ENCODE measurements around the gene ZNF792.
"Not testable (repeated sequence)": the region's sequence is repeated elsewhere in the genome, so short reads cannot be mapped to it uniquely, and the experiment has no call there.

Gene ZNF792

GRCh38 chr19:34970185-34970780 is 6.3 kb upstream of the ZNF792 start:
- not testable (repeated sequence) for DNase-seq

GRCh38 chr19:34969721-34970120 is 5.7 kb upstream of the ZNF792 start:
- DNase-seq = no peak

DNA sequence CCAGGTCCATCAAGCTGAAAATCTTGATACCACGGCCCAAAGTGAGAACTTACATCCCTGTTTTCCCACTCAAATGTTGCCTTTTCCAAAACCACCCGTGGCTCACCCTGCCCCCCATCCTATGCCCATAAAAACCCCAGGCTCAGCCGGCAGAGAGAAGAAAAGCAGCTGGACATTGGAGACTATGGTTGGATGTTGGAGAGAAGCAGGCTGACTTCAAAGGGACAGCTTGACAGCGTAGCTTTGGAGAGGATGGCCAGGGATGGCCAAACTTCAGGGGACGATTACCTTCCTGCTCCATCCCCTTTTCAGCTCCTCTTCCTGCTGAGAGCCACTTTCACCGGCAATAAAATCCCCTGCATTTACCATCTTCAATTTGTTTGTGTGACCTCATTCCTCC is 3.5 kb upstream of the ZNF792 start:
- no peak for DNase-seq

DNA sequence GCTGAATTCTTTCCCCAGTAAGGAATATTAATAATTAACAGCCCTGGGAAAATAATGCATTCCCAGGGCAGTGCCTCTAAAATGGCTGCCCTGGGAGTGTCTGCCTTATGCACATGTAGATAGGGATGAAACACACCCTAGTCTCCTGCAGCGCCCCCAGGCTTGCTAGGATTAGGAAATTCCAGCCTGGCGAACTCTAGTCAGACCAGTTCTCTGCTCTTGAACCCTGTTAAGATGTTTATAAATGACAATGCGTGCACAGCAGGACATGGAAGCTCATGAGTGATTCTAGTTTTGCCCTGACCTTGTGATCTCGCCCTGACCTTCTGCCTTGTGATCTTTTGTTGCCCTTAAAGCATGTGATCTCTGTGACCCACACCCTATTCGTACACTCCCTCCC is 1.5 kb upstream of the ZNF792 start:
- DNase-seq = not testable (repeated sequence)

- DNase-seq = no peak
Observed at GRCh38 chr19:34964598-34964997, 569 bp upstream of the ZNF792 start.

DNA sequence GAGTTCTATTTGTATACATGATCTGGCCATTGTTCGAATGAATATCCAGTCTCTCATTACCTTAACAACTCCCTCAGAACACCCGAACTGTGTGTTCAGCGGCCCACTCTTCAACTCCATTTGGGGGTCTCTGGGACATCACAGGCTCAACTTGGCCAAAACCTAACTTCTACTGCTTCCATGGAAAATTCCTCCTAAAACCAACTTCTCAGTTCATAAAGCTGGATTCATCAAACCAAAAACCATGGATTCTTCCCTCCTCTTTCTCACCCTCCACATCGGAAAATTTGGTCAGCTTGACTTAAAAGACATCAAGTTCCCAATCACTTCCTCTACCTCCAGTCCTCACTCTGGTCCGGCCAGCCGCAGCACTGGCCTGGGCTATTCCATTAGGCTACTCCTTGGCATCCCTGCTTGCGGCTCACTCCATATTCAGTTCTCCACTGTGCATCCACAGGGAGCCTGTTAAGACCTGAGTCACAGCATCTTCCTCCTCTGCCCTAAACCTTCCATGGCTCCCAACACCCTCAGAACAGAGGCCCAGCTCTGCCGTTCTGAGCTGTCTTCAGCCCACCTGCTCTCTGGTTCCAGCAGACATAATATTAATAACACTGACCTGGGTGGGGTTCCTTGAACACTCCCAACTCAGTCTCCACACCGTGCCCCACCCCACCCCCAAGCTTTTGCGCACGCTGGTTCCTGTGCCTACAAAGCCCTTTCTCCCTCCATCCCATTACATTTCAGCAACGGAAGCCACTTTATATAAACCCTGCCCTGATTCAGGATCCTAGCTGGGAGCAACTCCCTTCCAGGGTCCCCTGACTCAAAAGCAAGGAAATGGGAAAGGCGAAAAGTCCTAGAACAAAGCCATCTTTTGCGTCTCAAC is 1.1 kb downstream of the ZNF792 start:
- DNase-seq = no peak

DNA sequence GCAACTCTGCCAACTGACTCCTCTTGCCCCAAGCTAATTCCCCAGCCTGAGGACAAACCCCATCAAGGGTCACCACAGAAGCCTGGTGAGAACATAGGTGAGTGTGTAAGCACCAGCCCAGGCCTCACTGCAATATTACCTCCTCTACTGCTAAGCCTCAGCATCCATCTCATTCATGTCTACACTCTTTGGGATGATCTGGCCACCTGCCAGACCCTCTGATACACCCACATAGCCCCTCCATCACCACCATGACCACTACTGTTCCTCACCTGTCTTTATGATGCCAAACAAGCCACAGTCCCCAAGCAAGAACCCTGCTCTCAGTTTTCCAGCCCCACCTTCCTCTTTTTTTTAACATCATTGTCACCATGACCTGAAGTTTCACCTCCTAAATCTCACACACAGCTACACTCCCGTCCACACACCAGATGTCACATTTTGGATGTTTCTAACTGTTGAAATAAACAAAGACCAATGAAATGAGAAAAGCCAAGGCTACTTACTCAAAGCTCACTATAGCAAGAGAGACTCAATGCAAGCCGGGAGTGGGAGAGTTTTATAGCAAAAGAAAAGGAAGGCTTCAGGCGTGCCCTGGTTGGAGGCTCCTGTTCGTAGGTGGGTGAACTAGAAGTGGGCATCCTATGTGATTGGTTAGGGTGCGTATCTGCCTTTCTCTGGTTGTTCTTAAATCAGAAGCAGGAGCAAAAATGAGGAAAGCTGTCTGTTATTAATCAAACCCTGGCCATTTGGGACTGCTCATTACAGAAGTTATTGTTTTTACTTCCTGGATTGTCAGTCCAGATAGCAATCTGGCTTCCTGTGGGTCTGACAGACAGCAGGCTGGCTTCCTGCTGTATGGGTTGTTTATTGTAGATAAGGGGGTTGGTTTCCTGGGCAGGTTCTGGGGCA is 2.0 kb downstream of the ZNF792 start:
- DNase-seq = no peak

DNA sequence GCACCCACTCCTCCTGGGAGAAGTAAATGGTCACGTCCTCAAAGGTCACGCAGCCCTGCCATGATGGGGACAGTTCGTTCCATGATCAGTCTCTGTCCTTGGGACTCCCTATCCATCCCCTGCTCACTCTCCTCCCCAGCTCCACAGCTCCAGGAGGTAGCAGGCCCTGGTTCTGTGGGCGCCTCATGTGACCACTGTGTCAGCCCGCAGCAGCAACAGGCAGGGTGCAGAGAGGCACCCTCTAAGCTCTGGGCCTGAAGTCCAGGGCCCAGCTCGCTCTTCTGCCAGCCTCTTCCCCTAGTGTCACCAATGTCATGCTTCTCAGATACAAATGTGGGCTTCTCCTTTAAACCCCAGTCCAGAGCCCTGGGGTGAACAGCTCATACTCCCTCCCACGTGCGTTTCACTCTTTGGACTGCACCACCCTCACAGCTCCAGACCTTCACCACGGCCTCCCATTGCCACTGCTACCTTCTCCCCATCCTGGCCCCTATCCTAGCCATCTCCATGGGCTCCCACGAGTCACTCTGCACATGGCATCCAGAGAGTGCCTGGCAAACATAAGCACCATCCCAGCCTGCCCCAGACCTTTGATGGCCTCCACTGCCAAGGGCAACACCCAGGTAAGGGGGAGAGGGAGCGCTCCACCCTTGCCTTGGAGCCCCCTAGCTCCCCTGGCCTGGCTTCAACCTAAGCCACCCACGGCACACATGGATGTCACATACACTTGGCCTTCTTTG is 2.9 kb downstream of the ZNF792 start:
- DNase-seq = no peak

DNA sequence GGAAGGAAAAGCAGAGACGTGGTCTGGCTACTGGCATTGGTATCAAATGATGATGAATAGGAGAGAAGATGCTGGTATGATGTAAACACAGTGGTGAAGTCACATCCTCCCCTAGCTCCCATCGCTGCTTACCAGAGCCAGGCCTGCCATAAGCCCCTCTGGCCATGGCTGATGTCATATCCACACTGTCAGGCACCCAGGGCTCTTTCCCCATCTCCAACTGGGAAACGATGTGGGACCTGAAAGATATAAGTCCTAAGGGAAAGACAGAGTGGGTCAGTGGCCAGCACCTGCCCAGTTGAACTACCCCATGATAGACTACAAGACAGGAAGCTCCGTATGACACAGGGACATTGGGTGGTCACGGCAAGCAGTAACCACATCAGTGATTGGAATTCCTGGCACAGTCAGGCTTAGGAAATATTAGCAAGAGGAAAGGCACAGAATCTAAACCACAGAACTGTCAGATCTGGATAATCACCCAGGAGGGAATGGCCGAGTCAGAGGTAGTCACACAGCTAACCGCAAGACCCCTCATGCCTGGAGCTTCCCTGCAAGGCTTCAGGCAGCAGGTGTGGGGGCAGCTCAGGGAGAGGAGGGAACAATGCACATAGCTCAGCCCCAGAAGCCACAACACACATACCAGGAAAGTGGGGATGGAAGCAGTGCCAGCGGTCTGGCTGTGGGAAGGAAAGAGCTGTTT is 3.8 kb downstream of the ZNF792 start:
- DNase-seq = no peak

DNA sequence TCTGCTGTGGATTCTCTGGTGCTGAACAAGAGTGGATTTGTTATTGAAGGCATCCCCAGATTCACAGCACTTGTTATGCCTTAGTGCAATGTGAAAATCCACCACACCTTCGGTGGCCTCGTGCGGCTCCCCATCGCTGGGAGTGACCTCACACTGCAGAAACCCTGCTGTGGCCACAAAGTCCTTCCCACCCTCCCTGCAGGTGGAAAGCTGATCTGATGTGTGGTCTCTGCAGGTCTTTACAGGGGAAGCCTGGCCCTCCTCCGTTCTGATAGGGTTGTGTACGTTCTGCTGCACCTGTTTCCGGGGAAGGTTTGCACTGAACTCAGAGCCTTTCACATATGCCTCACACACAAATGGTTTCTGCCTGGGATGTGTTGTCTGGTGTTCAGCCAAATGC is 5.0 kb downstream of the ZNF792 start:
- no peak for DNase-seq

DNA sequence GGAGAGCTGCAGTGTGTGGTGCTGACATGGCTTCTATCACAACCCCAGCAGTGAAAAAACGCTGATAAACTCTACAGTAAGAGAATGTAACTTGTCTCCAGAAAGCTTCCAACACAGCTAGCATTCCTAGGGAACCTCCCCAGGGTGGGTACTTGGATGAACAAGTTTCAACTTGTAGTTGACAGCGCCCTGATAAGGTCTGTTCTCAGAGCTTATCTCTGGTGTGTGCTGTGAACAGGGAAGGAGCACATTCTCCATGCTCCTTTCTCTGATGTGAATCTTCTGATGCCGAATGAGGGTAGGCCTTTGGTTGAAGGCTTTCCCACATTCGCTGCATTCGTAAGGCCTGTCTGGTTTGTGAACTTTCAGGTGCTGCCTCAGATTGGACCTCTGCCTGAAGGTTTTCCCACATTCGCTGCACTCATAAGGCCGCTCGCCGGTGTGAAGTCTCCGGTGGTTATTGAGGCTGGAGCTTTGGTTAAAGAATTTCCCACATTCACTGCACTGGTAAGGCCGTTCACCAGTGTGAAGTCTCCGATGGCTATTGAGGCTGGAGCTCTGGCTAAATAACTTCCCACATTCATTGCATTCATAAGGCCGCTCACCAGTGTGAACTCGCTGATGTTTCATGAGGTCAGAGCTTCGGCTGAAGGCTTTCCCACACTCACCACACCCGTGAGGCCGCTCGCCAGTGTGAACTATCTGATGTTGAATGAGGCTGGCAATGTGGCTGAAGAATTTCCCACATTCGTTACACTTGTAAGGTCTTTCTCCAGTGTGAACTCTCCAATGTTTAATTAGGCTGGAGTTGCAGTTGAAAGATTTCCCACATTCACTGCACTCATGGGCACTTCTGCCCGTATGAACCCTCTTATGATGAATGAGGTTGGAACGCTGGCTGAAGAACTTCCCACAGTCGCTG is 5.9 kb downstream of the ZNF792 start:
- no peak for DNase-seq

DNA sequence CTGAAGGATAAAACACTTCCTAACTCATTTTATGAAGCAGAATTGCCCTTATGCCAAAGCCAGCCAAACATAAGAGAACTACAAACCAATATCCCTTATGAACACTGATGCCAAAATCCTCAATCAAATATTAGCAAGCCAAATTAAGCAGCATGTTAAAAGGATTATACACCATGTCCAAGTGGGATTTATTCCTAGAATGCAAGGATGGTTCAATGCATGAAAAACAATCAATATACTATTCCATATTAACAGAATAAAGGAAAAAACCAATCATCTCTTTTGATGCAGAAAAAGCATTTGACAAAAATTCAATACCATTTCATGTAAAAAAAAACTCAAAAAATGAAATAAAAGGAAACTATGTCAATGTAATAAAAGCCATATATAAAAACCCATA is 10.9 kb downstream of the ZNF792 start:
- no peak for DNase-seq

DNA sequence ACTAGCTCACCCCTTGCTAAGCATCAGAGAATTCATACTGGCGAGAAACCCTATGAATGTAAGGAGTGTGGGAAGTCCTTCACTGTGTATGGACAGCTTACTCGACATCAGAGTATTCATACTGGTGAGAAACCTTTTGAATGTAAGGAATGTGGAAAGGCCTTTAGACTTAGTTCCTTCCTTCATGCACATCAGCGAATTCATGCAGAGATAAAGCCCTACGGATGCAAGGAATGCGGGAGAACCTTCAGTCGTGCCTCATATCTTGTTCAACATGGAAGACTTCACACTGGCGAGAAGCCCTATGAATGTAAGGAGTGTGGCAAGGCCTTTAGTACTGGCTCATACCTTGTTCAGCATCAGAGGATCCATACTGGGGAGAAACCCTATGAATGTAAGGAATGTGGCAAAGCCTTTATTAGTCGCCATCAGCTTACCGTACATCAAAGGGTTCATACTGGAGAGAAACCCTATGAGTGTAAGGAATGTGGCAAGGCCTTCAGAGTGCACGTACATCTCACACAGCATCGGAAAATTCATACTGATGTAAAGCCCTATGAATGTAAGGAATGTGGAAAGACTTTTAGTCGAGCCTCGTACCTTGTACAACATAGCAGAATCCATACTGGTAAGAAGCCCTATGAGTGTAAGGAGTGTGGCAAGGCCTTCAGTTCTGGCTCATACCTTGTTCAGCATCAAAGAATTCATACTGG is 20.0 kb downstream of the ZNF792 start:
- DNase-seq = no peak

- no peak for DNase-seq
Observed at GRCh38 chr19:34938886-34939285, 25.1 kb downstream of the ZNF792 start.

GRCh38 chr19:34936184-34936583 is 27.8 kb downstream of the ZNF792 start:
- DNase-seq = no peak

DNA sequence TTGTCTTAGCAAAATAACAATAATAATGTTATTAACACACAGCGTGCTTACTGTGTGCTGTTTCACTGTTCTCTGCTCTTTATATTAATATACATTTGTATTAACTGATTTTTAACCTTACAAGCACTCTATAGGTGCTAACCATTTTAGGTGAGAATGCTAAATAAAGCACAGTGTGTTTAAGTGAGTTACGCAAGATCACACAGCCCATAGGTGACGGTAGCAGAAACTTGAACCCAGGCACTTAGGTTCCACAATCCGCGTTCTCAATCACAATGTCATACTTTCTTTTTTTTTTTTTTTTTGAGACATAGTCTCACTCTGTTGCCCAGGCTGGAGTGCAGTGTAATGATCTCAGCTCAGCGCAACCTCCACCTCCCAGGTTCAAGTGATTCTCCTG is 31.5 kb downstream of the ZNF792 start:
- DNase-seq = no peak

DNA sequence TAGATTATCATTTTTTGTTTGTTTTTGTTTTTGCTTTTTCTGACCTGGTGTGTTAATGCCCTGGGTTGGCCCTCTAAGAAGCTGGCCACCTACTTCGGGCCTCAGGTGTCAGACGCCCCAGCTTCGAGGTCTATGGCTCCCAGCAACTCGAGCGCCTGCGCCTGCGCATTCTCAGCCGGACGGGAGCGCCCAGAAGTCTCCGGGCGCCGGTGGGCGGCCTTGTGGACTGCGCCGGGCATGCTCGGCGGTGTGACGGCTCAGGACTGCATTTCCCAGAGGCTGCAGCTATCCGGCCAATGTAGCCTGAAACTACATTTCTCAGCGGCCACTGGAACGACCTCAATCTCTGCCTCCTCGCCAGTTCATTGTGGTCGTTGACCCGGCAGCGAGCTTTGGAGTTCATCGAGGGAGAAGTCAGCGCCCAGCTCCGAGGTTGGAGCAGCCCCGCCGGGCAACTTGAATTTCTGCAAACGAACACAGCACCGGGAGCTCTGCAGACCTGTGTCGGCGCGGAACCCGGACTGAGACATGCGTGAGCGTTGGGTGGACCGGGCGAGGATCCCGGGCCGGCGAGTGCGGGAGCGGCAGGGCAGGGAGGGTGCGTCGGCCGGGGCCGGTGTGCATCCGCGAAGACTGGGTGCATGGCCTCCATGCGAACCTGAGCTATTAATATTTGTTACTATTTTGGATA is 37.2 kb downstream of the ZNF792 start, which contains the start of gene ZNF30:
TSS of gene ZNF30 (plus strand) at position 219 of the 691 bp plus-strand sequence. CDS start 3,045 bp downstream, outside the sequence.
- DNase-seq = peak; percentile 81

GRCh38 chr19:34926361-34926684 is 37.7 kb downstream of the ZNF792 start:
- DNase-seq = no peak

DNA sequence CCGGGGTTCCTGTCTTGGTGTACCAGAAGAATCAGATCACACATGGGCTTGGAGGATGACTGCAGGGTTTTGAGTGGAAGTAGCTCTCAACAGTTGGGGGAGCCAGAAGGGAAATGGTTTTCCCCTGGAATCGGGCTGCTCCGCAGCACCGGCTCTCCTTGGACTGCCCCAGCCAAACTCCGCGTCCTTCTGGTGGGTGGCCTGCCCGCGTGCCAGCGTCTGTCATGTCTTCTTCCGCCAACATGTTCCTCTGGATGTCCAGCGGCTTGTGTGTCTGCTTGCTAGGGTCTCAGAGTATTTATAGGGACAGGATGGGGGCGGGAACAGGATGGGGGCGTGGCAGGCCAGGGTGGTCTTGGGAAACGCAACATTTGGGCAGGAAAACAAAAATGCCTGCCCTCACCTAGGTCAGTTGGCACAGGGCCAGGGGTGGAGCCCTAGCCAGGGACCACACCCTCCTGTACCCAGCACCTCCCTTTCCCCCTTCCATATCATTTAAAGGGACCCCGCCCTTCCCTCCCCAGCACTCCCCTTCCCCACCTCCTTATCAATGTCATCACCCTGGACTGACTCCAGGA is 38.7 kb downstream of the ZNF792 start:
- DNase-seq = no peak

All from stimulated activated CD4-positive, alpha-beta T cell treated with anti-CD3 and anti-CD28 coated beads, Interleukin-12 subunit alpha, Interleukin-12 subunit beta, amount 100 ng/mL, for 4 hours (primary cell).